GM12864 (cell line): ENCODE data around the gene SS18L1.

ENCODE experiments used
- DNase-seq: peaks from one replicate; pipeline ENCODE4 v3.0.0-alpha.2; 2011; ENCODE audit warnings: low read depth
- H3K4me3 ChIP-seq: 2 replicates; pipeline ENCODE4 v1.5.1; 2011; ENCODE audit warnings: mild to moderate bottlenecking, low read depth, low read length, control low read depth
- TF ChIP-seq, protein P1 (sequence below): IDR thresholded peaks from 2 replicates; pipeline ENCODE4 v1.5.1; 2011; ENCODE audit warnings: low read depth, mild to moderate bottlenecking, moderate library complexity, low read length, control low read depth, inconsistent platforms; ENCODE audit errors: missing control alignments

Gene SS18L1

DNA sequence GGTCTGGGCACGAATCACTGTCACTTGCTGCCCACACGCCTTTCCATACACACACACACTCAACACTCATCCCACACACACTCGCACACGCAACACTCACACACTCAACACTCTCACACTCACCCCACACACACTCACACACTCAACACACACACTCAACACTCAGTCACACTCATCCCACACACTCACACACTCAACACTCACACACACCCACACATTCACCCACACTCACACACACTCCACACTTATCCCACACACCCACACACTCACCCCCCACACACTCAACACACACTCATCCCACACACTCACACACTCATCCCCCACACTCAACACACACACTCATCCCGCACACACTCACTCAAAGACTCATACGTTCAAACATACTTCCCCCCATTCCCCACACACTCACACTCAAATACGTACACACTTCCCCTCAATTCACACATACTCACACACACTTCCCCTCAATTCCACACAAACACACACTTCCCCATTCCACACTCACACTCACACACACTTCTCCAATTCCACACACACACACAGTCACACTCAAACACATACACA is 85.5 kb downstream of the SS18L1 start:
- DNase-seq = no peak
- H3K4me3 ChIP-seq = no peak overlapping the region
- TF ChIP-seq, protein P1, sequence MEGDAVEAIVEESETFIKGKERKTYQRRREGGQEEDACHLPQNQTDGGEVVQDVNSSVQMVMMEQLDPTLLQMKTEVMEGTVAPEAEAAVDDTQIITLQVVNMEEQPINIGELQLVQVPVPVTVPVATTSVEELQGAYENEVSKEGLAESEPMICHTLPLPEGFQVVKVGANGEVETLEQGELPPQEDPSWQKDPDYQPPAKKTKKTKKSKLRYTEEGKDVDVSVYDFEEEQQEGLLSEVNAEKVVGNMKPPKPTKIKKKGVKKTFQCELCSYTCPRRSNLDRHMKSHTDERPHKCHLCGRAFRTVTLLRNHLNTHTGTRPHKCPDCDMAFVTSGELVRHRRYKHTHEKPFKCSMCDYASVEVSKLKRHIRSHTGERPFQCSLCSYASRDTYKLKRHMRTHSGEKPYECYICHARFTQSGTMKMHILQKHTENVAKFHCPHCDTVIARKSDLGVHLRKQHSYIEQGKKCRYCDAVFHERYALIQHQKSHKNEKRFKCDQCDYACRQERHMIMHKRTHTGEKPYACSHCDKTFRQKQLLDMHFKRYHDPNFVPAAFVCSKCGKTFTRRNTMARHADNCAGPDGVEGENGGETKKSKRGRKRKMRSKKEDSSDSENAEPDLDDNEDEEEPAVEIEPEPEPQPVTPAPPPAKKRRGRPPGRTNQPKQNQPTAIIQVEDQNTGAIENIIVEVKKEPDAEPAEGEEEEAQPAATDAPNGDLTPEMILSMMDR = no peak

DNA sequence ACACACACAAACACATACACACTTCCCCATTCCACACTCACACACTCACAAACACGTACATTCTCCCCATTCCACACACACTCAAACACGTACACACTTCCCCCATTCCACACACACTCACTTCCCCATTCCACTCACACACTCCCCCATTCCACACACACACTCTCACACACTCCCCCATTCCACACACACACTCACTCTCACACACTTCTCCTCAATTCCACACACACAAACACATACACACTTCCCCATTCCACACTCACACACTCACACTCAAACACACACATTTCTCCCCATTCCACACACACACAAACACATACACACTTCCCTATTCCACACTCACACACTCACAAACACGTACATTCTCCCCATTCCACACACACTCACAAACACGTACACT is 86.1 kb downstream of the SS18L1 start:
- no peak overlapping the region for H3K4me3 ChIP-seq
- TF ChIP-seq, protein P1 = no peak
- no peak for DNase-seq

DNA sequence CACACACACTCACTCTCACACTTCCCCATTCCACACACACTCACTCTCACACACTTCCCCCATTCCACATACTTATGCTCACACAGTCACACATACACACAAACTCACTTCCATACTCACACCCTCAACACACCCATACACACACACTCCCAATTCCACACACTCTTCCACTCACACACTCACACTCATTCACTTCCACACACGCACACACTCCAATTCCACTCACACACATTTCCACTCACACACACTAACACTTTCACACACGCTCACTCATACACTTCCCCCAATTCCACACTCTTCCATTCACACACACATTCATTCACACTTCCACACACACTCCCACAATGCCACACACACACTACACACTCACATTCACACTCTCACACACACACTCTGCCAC is 86.7 kb downstream of the SS18L1 start:
- DNase-seq = no peak
- TF ChIP-seq, protein P1 = no peak
- no peak overlapping the region for H3K4me3 ChIP-seq

DNA sequence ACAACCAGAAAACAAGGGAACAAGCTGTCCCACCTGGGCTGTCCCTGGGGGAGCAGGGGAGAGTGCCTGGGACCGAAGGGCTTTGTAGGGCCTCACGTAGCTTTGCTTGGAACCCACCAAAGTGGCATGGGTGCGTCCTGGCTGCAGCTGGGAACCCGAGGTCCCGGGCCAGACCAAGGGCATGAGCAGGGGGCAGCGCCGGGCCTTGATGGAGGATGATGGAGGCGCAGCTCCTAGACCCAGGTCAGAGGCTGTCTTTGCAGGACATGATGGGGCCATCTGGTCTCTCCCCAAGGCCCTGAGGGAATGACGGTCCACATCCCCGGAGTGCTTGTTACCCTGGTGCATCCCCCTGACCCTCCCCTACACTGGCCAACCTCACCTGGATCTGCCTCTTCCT is 87.1 kb downstream of the SS18L1 start:
- H3K4me3 ChIP-seq = no peak overlapping the region
- TF ChIP-seq, protein P1 = no peak
- DNase-seq = no peak

DNA sequence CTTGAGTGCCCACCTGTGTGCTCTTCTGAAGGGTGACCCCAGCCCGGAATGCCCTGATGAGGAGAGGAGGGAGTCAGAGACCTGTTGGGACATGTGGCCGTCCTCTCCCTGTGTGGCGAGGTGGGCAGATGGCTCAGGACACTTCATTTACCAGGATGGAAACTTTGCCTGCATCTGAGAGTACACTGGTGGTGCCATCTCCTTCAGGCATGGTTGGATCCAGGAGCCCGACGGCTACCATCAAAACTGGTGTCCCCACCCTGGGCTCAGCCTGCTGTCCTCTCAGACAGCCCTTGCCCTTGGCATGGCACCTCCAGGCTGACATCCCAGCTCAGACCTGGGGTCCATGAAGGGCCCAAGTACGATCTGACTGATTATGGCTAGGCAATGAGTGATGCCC is 87.7 kb downstream of the SS18L1 start:
- no peak for DNase-seq
- TF ChIP-seq, protein P1 = no peak
- H3K4me3 ChIP-seq = no peak overlapping the region
